Liver (tissue), 9 donors: Measurements from ENCODE around the gene FMO1. TPM values are rescaled to one million over a fixed set of nuclear protein-coding genes. Genes with fewer than 3 reads are reported as not detected.

Source experiments
- DNase-seq: peaks from one replicate; pipeline ENCODE4 v3.0.0-alpha.2; 2017; ENCODE audit warnings: low spot score
- H3K27ac ChIP-seq, 2 donors: one replicate each; pipeline ENCODE4 v1.7.0; 2013; ENCODE audit warnings: inconsistent platforms in 2 of 2, low read length in 2 of 2, control low read depth in 1 of 2, low read depth in 1 of 2, mild to moderate bottlenecking in 1 of 2
- H3K27me3 ChIP-seq, 4 donors: one replicate each; pipeline versions ENCODE4 v1.6.1 to v1.7.0; 2013; ENCODE audit warnings: low read length in 3 of 4, inconsistent platforms in 1 of 4, mild to moderate bottlenecking in 1 of 4, moderate library complexity in 1 of 4; ENCODE audit not compliant: control insufficient read depth in 4 of 4, insufficient read depth in 4 of 4
- H3K36me3 ChIP-seq, 4 donors: one replicate each; pipeline versions ENCODE4 v1.6.1 to v1.7.0; 2013; ENCODE audit warnings: low read length in 3 of 4, mild to moderate bottlenecking in 3 of 4, low read depth in 1 of 4, moderate library complexity in 1 of 4; ENCODE audit not compliant: control insufficient read depth in 4 of 4, insufficient read depth in 3 of 4
- H3K4me1 ChIP-seq, 4 donors: one replicate each; pipeline versions ENCODE4 v1.6.1 to v1.7.0; 2013; ENCODE audit warnings: low read length in 3 of 4, mild to moderate bottlenecking in 3 of 4, moderate library complexity in 1 of 4; ENCODE audit not compliant: control insufficient read depth in 4 of 4, insufficient read depth in 4 of 4
- H3K4me3 ChIP-seq, 3 donors: one replicate each; pipeline versions ENCODE4 v1.6.1 to v1.7.0; 2013; ENCODE audit warnings: low read length in 3 of 3, control low read depth in 1 of 3, low read depth in 1 of 3, mild to moderate bottlenecking in 1 of 3
- H3K9ac ChIP-seq, 2 donors: one replicate each; pipeline ENCODE4 v1.7.0; 2013; ENCODE audit warnings: low read length in 2 of 2, mild to moderate bottlenecking in 2 of 2, moderate library complexity in 2 of 2, control low read depth in 1 of 2, low read depth in 1 of 2
- H3K9me3 ChIP-seq, 4 donors: one replicate each; pipeline versions ENCODE4 v1.6.1 to v1.7.0; 2013; ENCODE audit warnings: low read length in 3 of 4; ENCODE audit not compliant: control insufficient read depth in 4 of 4
- CTCF ChIP-seq: fragments of 150-350 bp; IDR thresholded peaks from 2 replicates; pipeline ENCODE4 v1.5.1; 2017; ENCODE audit warnings: improper control_type of control experiment, low read depth, low read length; ENCODE audit not compliant: missing input control
- EGR1 ChIP-seq, 2 donors: IDR thresholded peaks; 2 replicates each; pipeline ENCODE4 v1.6.1; 2016 to 2018; ENCODE audit warnings: antibody characterized with exemption in 2 of 2, low read depth in 2 of 2
- FOXA1 ChIP-seq: IDR thresholded peaks from 2 replicates; pipeline ENCODE4 v1.6.1; 2016; ENCODE audit warnings: antibody characterized with exemption
- FOXA2 ChIP-seq: IDR thresholded peaks from 2 replicates; pipeline ENCODE4 v1.6.1; 2016; ENCODE audit warnings: antibody characterized with exemption
- GABPA ChIP-seq, 2 donors: IDR thresholded peaks in 1 of 2; conservative IDR thresholded peaks in 1 of 2; 2 replicates each; pipeline ENCODE4 v1.6.1; 2016; ENCODE audit warnings: antibody characterized with exemption in 2 of 2, mild to moderate bottlenecking in 1 of 2, moderate library complexity in 1 of 2
- HNF4A ChIP-seq, 2 donors: conservative IDR thresholded peaks; 2 replicates each; pipeline ENCODE4 v1.6.1; 2016; ENCODE audit warnings: antibody characterized with exemption in 2 of 2, mild to moderate bottlenecking in 2 of 2
- HNF4G ChIP-seq: IDR thresholded peaks from 2 replicates; pipeline ENCODE4 v1.6.1; 2016; ENCODE audit warnings: antibody characterized with exemption
- JUND ChIP-seq, 2 donors: IDR thresholded peaks; 2 replicates each; pipeline ENCODE4 v1.6.1; 2016; ENCODE audit warnings: antibody characterized with exemption in 2 of 2
- MAX ChIP-seq: IDR thresholded peaks from 2 replicates; pipeline ENCODE4 v1.6.1; 2016; ENCODE audit warnings: antibody characterized with exemption
- NR2F2 ChIP-seq: IDR thresholded peaks from 2 replicates; pipeline ENCODE4 v1.6.1; 2016; ENCODE audit warnings: antibody characterized with exemption
- RAD21 ChIP-seq, 2 donors: IDR thresholded peaks; 2 replicates each; pipeline ENCODE4 v1.6.1; 2016; ENCODE audit warnings: antibody characterized with exemption in 2 of 2, mild to moderate bottlenecking in 2 of 2
- REST ChIP-seq: IDR thresholded peaks from 2 replicates; pipeline ENCODE4 v1.6.1; 2016; ENCODE audit warnings: antibody characterized with exemption, mild to moderate bottlenecking
- RXRA ChIP-seq, 2 donors: IDR thresholded peaks; 2 replicates each; pipeline ENCODE4 v1.6.1; 2017 to 2018; ENCODE audit warnings: antibody characterized with exemption in 2 of 2, mild to moderate bottlenecking in 1 of 2
- SP1 ChIP-seq: IDR thresholded peaks from 2 replicates; pipeline ENCODE4 v1.6.1; 2018; ENCODE audit warnings: antibody characterized with exemption, mild to moderate bottlenecking
- TAF1 ChIP-seq: conservative IDR thresholded peaks from 2 replicates; pipeline ENCODE4 v1.6.1; 2016; ENCODE audit warnings: antibody characterized with exemption, mild to moderate bottlenecking
- YY1 ChIP-seq: IDR thresholded peaks from 2 replicates; pipeline ENCODE4 v1.6.1; 2016; ENCODE audit warnings: antibody characterized with exemption, mild to moderate bottlenecking
- WGBS: extraction: QIAGEN DNeasy Blood & Tissue Kit; methylation state at CpG from one replicate; pipeline ENCODE4 v1.1.7; 2013; 5-methylcytosine and 5-hydroxymethylcytosine counted together
- polyA plus RNA-seq, 2 donors: library from polyadenylated mRNA; stranded (reverse) in 1 of 2; unstranded in 1 of 2; fragments of 200-250 nt in 1 of 2; fragments of >200 nt in 1 of 2; fragmentation: Nextera tagmentation in 1 of 2; extraction: Ambion mirVana in 1 of 2; gene quantifications; one replicate each; pipeline versions ENCODE4 v1.2.1 to v1.2.3, GENCODE V29; 2013 to 2015
- total RNA-seq, 2 donors: library from RNA; depleted of rRNA; stranded (reverse); fragments of >200 nt; gene quantifications; one replicate each; pipeline ENCODE4 v1.2.3, GENCODE V29; 2014
- TF ChIP-seq, protein P1 (sequence below): IDR thresholded peaks from 2 replicates; pipeline ENCODE4 v1.6.1; 2016; ENCODE audit warnings: antibody characterized with exemption
- TF ChIP-seq, protein P2 (sequence below): IDR thresholded peaks from 2 replicates; pipeline ENCODE4 v1.6.1; 2016; ENCODE audit warnings: antibody characterized with exemption
- donor health status: healthy.
- donor health status: healthy.
- donor health status: healthy.
- donor health status: healthy.
- donor health status: healthy.

Gene FMO1
- total and polyA plus RNA-seq, 4 donors, result 0.13 to 26.3 (median 0.62) TPM

GRCh38 chr1:171218661-171219060 is 29.6 kb upstream of the FMO1 start:
- WGBS, result 44% methylated on average over 1 of the region's 1 CpG
- Histone ChIP-seq H3K4me1 (no peaks in the 10 kb centered on the region), H3K9me3 (no peaks in the 10 kb centered on the region), H3K27ac (no peak overlapping the region), H3K9ac (no peak overlapping the region), H3K36me3 (no peaks in the 10 kb centered on the region), H3K27me3 (no peaks in the 10 kb centered on the region), H3K4me3 (no peak overlapping the region)
- no peak for TF ChIP-seq MAX
- TF ChIP-seq GABPA (IDR thresholded peaks at IDR 0.05 in 1 of 2, conservative IDR thresholded peaks at IDR 0.05 in 1 of 2), result no peak
- no peak for TF ChIP-seq HNF4G
- TF ChIP-seq HNF4A (conservative IDR thresholded peaks at IDR 0.05), result no peak
- no peak for TF ChIP-seq FOXA1
- TF ChIP-seq YY1, result no peak
- TF ChIP-seq REST, result no peak
- TF ChIP-seq CTCF, result no peak
- TF ChIP-seq TAF1, result no peak
- TF ChIP-seq EGR1 (IDR thresholded peaks at IDR 0.05; ENCODE audit: low read depth in 2 of 2), result no peak
- TF ChIP-seq, protein P1, sequence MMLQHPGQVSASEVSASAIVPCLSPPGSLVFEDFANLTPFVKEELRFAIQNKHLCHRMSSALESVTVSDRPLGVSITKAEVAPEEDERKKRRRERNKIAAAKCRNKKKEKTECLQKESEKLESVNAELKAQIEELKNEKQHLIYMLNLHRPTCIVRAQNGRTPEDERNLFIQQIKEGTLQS, result no peak
- TF ChIP-seq JUND (IDR thresholded peaks at IDR 0.05), result no peak
- no peak for TF ChIP-seq NR2F2
- no peak for TF ChIP-seq RAD21 (IDR thresholded peaks at IDR 0.05)
- TF ChIP-seq SP1, result no peak
- no peak for TF ChIP-seq RXRA (IDR thresholded peaks at IDR 0.05)
- TF ChIP-seq, protein P2, sequence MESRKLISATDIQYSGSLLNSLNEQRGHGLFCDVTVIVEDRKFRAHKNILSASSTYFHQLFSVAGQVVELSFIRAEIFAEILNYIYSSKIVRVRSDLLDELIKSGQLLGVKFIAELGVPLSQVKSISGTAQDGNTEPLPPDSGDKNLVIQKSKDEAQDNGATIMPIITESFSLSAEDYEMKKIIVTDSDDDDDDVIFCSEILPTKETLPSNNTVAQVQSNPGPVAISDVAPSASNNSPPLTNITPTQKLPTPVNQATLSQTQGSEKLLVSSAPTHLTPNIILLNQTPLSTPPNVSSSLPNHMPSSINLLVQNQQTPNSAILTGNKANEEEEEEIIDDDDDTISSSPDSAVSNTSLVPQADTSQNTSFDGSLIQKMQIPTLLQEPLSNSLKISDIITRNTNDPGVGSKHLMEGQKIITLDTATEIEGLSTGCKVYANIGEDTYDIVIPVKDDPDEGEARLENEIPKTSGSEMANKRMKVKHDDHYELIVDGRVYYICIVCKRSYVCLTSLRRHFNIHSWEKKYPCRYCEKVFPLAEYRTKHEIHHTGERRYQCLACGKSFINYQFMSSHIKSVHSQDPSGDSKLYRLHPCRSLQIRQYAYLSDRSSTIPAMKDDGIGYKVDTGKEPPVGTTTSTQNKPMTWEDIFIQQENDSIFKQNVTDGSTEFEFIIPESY, result no peak
- TF ChIP-seq FOXA2, result no peak
- DNase-seq, result no peak
